DOHH2 (cell line): ENCODE results near the gene GOLIM4.

Experiments
- EZH2phosphoT487 ChIP-seq: fragments of 200-600 bp; sonication (generic); IDR thresholded peaks from 2 replicates; pipeline ENCODE4 v1.6.1; 2017; ENCODE audit warnings: borderline replicate concordance, mild to moderate bottlenecking, antibody characterized with exemption, low read length, moderate library complexity, mixed read lengths
- TF ChIP-seq, protein P1 (sequence below): fragments of 200-600 bp; sonication (generic); IDR thresholded peaks from one replicate; pipeline ENCODE4 v1.5.1; 2014; ENCODE audit warnings: antibody characterized with exemption, mild to moderate bottlenecking, low read depth, low read length; ENCODE audit not compliant: poor library complexity, severe bottlenecking

DNA sequence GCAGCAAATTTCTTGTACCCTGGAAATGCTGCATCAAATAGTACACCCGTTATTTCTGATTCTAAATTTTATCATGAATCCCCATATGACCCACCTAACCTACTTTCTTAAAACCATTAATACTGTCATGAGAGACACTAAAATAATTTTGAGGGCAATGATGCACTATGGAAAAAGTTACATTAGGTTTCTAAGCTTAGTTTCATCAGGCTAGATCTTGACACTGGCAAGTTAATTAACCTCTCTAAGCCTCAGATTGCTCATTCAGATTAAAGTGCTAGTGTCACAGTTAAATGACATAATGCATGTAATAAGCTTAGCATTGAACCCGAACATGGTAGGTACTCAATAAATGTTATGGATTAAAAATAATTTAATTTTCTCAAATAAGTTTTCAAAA, 8.2 kb downstream of the GOLIM4 start:
- TF ChIP-seq, protein P1, sequence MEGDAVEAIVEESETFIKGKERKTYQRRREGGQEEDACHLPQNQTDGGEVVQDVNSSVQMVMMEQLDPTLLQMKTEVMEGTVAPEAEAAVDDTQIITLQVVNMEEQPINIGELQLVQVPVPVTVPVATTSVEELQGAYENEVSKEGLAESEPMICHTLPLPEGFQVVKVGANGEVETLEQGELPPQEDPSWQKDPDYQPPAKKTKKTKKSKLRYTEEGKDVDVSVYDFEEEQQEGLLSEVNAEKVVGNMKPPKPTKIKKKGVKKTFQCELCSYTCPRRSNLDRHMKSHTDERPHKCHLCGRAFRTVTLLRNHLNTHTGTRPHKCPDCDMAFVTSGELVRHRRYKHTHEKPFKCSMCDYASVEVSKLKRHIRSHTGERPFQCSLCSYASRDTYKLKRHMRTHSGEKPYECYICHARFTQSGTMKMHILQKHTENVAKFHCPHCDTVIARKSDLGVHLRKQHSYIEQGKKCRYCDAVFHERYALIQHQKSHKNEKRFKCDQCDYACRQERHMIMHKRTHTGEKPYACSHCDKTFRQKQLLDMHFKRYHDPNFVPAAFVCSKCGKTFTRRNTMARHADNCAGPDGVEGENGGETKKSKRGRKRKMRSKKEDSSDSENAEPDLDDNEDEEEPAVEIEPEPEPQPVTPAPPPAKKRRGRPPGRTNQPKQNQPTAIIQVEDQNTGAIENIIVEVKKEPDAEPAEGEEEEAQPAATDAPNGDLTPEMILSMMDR: no peak
- TF ChIP-seq EZH2phosphoT487: no peak
